ENCODE data around the gene RTCA. TPM values are rescaled to one million over a fixed set of nuclear protein-coding genes. Genes with fewer than 3 reads are reported as not detected.
"Not testable (repeated sequence)": the region's sequence is repeated elsewhere in the genome, so short reads cannot be mapped to it uniquely, and the experiment has no call there.

RTCA gene
- total RNA-seq, 1 donor from 2014 or later = 41.3 TPM

DNA sequence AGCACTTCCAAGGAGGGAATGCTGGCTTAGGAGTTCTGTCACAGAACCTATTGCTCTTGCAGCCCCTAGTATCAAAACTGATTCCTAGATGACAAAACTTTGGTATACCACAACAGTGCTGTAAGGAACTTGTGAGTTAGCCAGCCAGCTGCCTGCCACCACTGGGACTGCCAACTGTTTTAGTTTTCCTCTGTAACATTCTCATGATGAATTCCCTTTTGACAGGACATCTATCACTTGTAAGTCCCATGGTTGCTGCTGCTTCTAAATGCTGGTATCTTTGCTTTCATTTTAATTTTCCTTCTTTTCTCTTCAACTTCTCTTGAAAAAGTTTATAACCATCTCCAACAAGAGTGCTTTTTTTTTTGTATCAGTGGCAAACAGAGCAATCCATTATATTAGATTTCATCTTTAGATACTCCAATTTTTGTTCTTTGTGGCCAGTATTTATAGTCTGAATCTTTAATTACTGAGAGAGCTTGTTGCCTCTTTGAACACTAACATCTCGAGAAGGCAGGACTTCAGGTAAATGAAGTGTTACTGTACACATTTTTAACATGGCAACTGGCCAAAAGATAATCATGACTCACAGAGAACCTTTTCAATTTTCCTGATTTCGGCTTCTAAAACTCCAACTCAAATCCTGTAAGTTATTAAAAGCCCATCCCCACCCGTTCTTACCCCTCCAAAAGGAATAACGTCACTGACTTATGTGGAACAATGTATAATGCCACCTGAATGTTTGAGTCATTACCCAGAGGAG is 36.2 kb upstream of the RTCA start:
- intact Hi-C loops (cut with micrococcal nuclease) = no loop called here
- DNase-seq = no peak
- H3K27ac ChIP-seq (replicated peaks) = no peak overlapping the region
- H3K9me3 ChIP-seq (replicated peaks) = no peaks in the 10 kb centered on the region
- H3K36me3 ChIP-seq = peaks cover 60% of the 10 kb centered on the region
- no peak overlapping the region for H3K4me3 ChIP-seq
- TF ChIP-seq, protein P1, sequence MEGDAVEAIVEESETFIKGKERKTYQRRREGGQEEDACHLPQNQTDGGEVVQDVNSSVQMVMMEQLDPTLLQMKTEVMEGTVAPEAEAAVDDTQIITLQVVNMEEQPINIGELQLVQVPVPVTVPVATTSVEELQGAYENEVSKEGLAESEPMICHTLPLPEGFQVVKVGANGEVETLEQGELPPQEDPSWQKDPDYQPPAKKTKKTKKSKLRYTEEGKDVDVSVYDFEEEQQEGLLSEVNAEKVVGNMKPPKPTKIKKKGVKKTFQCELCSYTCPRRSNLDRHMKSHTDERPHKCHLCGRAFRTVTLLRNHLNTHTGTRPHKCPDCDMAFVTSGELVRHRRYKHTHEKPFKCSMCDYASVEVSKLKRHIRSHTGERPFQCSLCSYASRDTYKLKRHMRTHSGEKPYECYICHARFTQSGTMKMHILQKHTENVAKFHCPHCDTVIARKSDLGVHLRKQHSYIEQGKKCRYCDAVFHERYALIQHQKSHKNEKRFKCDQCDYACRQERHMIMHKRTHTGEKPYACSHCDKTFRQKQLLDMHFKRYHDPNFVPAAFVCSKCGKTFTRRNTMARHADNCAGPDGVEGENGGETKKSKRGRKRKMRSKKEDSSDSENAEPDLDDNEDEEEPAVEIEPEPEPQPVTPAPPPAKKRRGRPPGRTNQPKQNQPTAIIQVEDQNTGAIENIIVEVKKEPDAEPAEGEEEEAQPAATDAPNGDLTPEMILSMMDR (IDR thresholded peaks at IDR 0.05; ENCODE audit: borderline replicate concordance) = no peak
- no peaks in the 10 kb centered on the region for H3K27me3 ChIP-seq (ENCODE audit: low read depth)
- H3K4me1 ChIP-seq = peaks cover 4% of the 10 kb centered on the region

DNA sequence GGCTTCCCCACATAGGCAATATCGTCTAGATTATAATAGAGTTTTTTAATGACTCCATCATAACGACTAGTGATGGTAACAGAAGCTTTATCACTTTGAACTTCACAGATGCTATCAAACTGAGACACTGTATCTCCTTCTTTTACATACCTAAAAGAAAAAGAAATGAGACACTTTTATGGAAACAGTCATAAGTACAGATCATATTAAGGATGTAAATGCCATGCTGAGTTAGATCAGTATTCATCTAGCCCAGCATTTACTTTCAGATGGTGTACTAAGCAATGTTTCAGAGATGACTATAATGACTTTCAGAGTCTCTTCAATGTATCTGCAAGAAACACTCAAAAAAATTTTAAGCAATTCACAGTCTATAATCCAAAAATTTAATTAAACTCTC is 35.3 kb upstream of the RTCA start:
- Histone ChIP-seq H3K9me3 (replicated peaks) (no peaks in the 10 kb centered on the region), H3K4me3 (no peak overlapping the region), H3K27me3 (ENCODE audit: low read depth) (no peaks in the 10 kb centered on the region), H3K27ac (replicated peaks) (no peak overlapping the region), H3K36me3 (peaks cover 62% of the 10 kb centered on the region), H3K4me1 (peaks cover 4% of the 10 kb centered on the region)
- no peak for DNase-seq
- intact Hi-C loops (cut with micrococcal nuclease) = no loop called here
- TF ChIP-seq, protein P1 (IDR thresholded peaks at IDR 0.05; ENCODE audit: borderline replicate concordance) = no peak

DNA sequence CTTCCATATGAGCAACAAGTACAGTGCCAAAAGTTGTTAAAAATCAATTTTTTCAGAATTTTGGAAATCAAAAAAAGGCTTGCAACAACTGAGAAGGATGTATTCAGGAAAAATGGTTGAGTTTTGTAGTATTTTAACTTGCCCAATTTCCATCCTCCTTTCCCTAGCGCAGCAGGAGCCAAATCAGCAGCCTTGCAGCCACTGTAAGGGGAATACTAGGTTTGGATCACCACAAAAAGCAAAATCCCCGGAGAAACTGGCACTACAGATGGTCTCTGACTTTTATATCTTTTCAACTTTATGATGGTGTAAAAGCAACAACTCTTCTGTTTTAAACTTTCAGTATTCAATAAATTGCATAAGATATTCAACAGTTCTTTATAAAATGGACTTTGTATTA is 34.3 kb upstream of the RTCA start:
- peaks cover 4% of the 10 kb centered on the region for H3K4me1 ChIP-seq

DNA sequence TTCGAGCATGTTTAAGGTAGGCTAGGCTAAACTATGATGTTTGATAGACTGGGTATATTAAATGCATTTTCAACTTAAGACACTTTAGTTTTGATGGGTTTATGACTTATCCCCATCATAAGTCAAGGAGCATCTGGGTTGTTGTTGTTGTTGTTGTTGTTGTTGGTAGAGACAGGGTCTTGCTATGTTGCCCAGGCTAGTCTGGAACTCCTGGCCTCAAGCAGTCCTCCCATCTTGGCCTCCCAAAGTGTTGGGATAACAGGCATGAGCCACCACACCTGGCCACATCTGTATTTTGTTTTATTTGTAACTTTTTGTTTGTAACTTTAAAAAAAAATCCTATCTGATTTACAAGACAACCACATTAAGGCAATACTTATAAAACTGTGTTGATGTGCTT is 33.9 kb upstream of the RTCA start:
- no peaks in the 10 kb centered on the region for H3K9me3 ChIP-seq (replicated peaks)
- peaks cover 4% of the 10 kb centered on the region for H3K4me1 ChIP-seq
- H3K27me3 ChIP-seq (ENCODE audit: low read depth) = no peaks in the 10 kb centered on the region
- no peak overlapping the region for H3K4me3 ChIP-seq
- no peak for DNase-seq
- intact Hi-C loops (cut with micrococcal nuclease) = no loop called here
- H3K36me3 ChIP-seq = peaks cover 59% of the 10 kb centered on the region
- no peak overlapping the region for H3K27ac ChIP-seq (replicated peaks)
- TF ChIP-seq, protein P1 (IDR thresholded peaks at IDR 0.05; ENCODE audit: borderline replicate concordance) = no peak

More for the DNA sequence above, 34.3 kb upstream of the RTCA start:
- no peak for DNase-seq
- TF ChIP-seq, protein P1 (IDR thresholded peaks at IDR 0.05; ENCODE audit: borderline replicate concordance) = no peak
- intact Hi-C loops (cut with micrococcal nuclease) = no loop called here
- Histone ChIP-seq H3K27me3 (ENCODE audit: low read depth) (no peaks in the 10 kb centered on the region), H3K9me3 (replicated peaks) (no peaks in the 10 kb centered on the region), H3K36me3 (peaks cover 59% of the 10 kb centered on the region), H3K4me3 (no peak overlapping the region), H3K27ac (replicated peaks) (no peak overlapping the region)

DNA sequence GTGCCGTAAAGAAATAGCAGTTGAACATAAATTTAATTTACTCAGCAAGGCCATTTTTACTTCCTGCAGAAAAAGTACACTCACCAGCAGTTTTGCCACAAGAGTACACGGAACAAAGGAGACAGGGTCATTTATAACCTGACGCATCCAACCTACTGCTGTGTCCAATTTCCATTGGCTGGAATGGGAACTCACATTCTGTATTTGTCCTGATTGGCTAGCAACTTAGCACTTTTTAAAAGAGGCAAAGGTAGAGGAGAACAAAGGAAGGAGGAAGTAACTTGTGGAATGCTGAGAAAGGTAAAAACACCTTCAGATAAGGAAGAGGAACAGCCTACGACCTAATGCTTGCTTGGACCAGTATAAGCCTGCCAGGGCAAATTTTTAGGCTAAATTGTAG is 32.5 kb upstream of the RTCA start:
- H3K9me3 ChIP-seq (replicated peaks); H3K4me1 ChIP-seq; DNase-seq; H3K27me3 ChIP-seq (ENCODE audit: low read depth); intact Hi-C loops (cut with micrococcal nuclease); H3K4me3 ChIP-seq; H3K27ac ChIP-seq (replicated peaks): not testable (repeated sequence)
- H3K36me3 ChIP-seq = peaks cover 53% of the 10 kb centered on the region

DNA sequence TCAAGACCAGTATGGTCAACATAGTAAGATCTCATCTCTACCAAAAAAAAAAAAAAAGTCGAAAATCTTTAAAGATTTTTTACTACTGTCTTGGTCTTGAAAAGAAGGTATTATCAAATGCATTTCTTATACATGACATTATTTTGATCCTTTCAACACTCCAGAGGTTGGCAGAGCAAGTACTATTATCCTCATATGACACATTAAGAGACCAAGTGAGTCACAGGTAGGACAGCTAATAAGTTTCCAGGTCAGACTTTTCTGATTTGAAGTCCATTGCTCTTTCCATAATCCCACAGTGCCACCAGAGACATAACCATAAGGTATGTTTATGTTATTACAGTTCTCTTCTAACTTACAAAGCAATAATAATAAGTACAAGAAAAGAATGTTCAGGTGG is 31.6 kb upstream of the RTCA start:
- Histone ChIP-seq H3K27me3 (ENCODE audit: low read depth) (no peaks in the 10 kb centered on the region), H3K27ac (replicated peaks) (no peak overlapping the region), H3K4me3 (no peak overlapping the region), H3K9me3 (replicated peaks) (no peaks in the 10 kb centered on the region), H3K4me1 (peaks cover 5% of the 10 kb centered on the region), H3K36me3 (peaks cover 58% of the 10 kb centered on the region)
- TF ChIP-seq, protein P1 (IDR thresholded peaks at IDR 0.05; ENCODE audit: borderline replicate concordance) = no peak
- intact Hi-C loops (cut with micrococcal nuclease) = no loop called here
- DNase-seq = no peak
